DND-41 (cell line): Measurements from ENCODE around the gene DNAH17.

Source experiments
- ATAC-seq: fragments of 200-7000 bp; cut with Tn5 transposase; 3 replicates; pipeline ENCODE4 v1.9.1; 2021; ENCODE audit warnings: low read depth; ENCODE audit not compliant: insufficient read depth
- DNase-seq: peaks from one replicate; pipeline ENCODE4 v3.0.0-alpha.2; 2020
- H2AFZ ChIP-seq: 2 replicates; pipeline ENCODE4 v1.6.0; 2012; ENCODE audit warnings: low read depth, low read length
- H3K27ac ChIP-seq: 2 replicates; pipeline ENCODE4 v1.5.1; 2012; ENCODE audit warnings: low read length, inconsistent platforms
- H3K27me3 ChIP-seq: fragments of 200-600 bp; sonication (generic); 2 replicates; pipeline ENCODE4 v1.6.0; 2012; ENCODE audit warnings: low read length, mild to moderate bottlenecking, inconsistent platforms; ENCODE audit not compliant: insufficient read depth, poor library complexity
- H3K36me3 ChIP-seq: 2 replicates; pipeline ENCODE4 v1.5.1; 2012; ENCODE audit warnings: low read length, inconsistent platforms; ENCODE audit not compliant: insufficient read depth
- H3K4me1 ChIP-seq: 2 replicates; pipeline ENCODE4 v1.5.1; 2012; ENCODE audit warnings: mild to moderate bottlenecking, low read length; ENCODE audit not compliant: insufficient read depth
- H3K4me2 ChIP-seq: 2 replicates; pipeline ENCODE4 v1.6.0; 2012; ENCODE audit warnings: mild to moderate bottlenecking, moderate library complexity, low read length, inconsistent platforms; ENCODE audit not compliant: insufficient read depth
- H3K4me3 ChIP-seq, 2 experiments: fragments of 200-600 bp in 1 of 2; shearing (Covaris generic) in 1 of 2; 2 replicates each; pipeline ENCODE4 v1.5.1; 2012 to 2016; ENCODE audit warnings: inconsistent platforms in 2 of 2, low read length in 2 of 2, mild to moderate bottlenecking in 2 of 2, low read depth in 1 of 2, moderate library complexity in 1 of 2
- H3K79me2 ChIP-seq: 2 replicates; pipeline ENCODE4 v1.6.0; 2012; ENCODE audit warnings: low read length, inconsistent platforms; ENCODE audit not compliant: insufficient read depth
- H3K9ac ChIP-seq: 2 replicates; pipeline ENCODE4 v1.6.0; 2012; ENCODE audit warnings: low read depth, mild to moderate bottlenecking, inconsistent platforms, low read length, moderate library complexity
- H3K9me3 ChIP-seq: 2 replicates; pipeline ENCODE4 v1.5.1; 2012; ENCODE audit warnings: low read length, moderate library complexity, mild to moderate bottlenecking, inconsistent platforms; ENCODE audit not compliant: insufficient read depth, severe bottlenecking
- H4K20me1 ChIP-seq: 2 replicates; pipeline ENCODE4 v1.6.0; 2012; ENCODE audit warnings: low read length; ENCODE audit not compliant: insufficient read depth
- CTCF ChIP-seq: IDR thresholded peaks from 2 replicates; pipeline ENCODE4 v1.5.1; 2012; ENCODE audit warnings: borderline replicate concordance, low read length, moderate library complexity, mild to moderate bottlenecking; ENCODE audit not compliant: poor library complexity, severe bottlenecking; ENCODE audit errors: extremely low read depth
- EZH2 ChIP-seq: IDR thresholded peaks from 3 replicates; pipeline ENCODE4 v1.6.1; 2012; ENCODE audit warnings: borderline replicate concordance, low read depth, mild to moderate bottlenecking, moderate library complexity, low read length, inconsistent platforms; ENCODE audit not compliant: severe bottlenecking

DNAH17 gene

GRCh38 chr17:78500806-78501205, 76.4 kb downstream of the DNAH17 start:
- Histone ChIP-seq H3K4me3 (no peak overlapping the region), H2AFZ (no peak overlapping the region), H3K27ac (no peak overlapping the region), H3K79me2 (no peaks in the 10 kb centered on the region), H3K4me1 (no peaks in the 10 kb centered on the region), H3K9me3 (no peaks in the 10 kb centered on the region), H4K20me1 (no peaks in the 10 kb centered on the region), H3K4me2 (no peak overlapping the region), H3K27me3 (no peaks in the 10 kb centered on the region), H3K36me3 (no peaks in the 10 kb centered on the region), H3K9ac (no peak overlapping the region)
- TF ChIP-seq EZH2 (no peak), CTCF (no peak)
- ATAC-seq (no peak), DNase-seq (no peak)

GRCh38 chr17:78499715-78500540, 77.3 kb downstream of the DNAH17 start:
- ATAC-seq = no peak
- Histone ChIP-seq H3K4me1 (no peaks in the 10 kb centered on the region), H3K36me3 (no peaks in the 10 kb centered on the region), H3K9me3 (no peaks in the 10 kb centered on the region), H3K27ac (no peak overlapping the region), H4K20me1 (no peaks in the 10 kb centered on the region), H3K4me2 (no peak overlapping the region), H3K79me2 (no peaks in the 10 kb centered on the region), H3K27me3 (no peaks in the 10 kb centered on the region), H3K4me3 (no peak overlapping the region), H2AFZ (no peak overlapping the region), H3K9ac (no peak overlapping the region)
- no peak for DNase-seq
- TF ChIP-seq EZH2 = no peak
- no peak for TF ChIP-seq CTCF

- Histone ChIP-seq H3K4me3 (no peak overlapping the region), H3K4me2 (no peak overlapping the region), H3K4me1 (no peaks in the 10 kb centered on the region), H3K9me3 (no peaks in the 10 kb centered on the region), H3K79me2 (no peaks in the 10 kb centered on the region), H3K9ac (no peak overlapping the region), H3K36me3 (no peaks in the 10 kb centered on the region), H2AFZ (no peak overlapping the region), H3K27ac (no peak overlapping the region), H3K27me3 (no peaks in the 10 kb centered on the region), H4K20me1 (no peaks in the 10 kb centered on the region)
- ATAC-seq (no peak), DNase-seq (no peak)
- TF ChIP-seq CTCF (no peak), EZH2 (no peak)
Measured at GRCh38 chr17:78498848-78499247, 78.3 kb downstream of the DNAH17 start.
